CMK (cell line): ENCODE results near the gene PIGO.

Experiments
- DNase-seq: peaks from one replicate; pipeline ENCODE4 v3.0.0-alpha.2; 2010; ENCODE audit warnings: low read depth

The PIGO gene

GRCh38 chr9:35096035-35096849 is at the start of gene PIGO:
TSS of gene PIGO (minus strand) at chr9:35096591. CDS start at chr9:35095565, 1,026 bp downstream.
- DNase-seq: peak; percentile 70

GRCh38 chr9:35142037-35142436 is 45.6 kb upstream of the PIGO start:
- DNase-seq: no peak

- DNase-seq: no peak
These were observed 43.7 kb upstream of the PIGO start for GRCh38 chr9:35140093-35140492.

GRCh38 chr9:35136866-35137265 is 40.5 kb upstream of the PIGO start:
- DNase-seq: no peak

- DNase-seq: no peak
These were observed 39.6 kb upstream of the PIGO start for GRCh38 chr9:35135988-35136387.

- DNase-seq: no peak
These were observed 38.5 kb upstream of the PIGO start for GRCh38 chr9:35134920-35135319.

GRCh38 chr9:35116898-35117551 is 20.6 kb upstream of the PIGO start:
- DNase-seq: peak; percentile 77

- DNase-seq: no peak
These were observed 20.1 kb upstream of the PIGO start for GRCh38 chr9:35116539-35116897.

GRCh38 chr9:35115680-35116538 is 19.5 kb upstream of the PIGO start, which contains the start of gene ATOSB:
TSS of gene ATOSB (minus strand) at chr9:35115862. CDS start at chr9:35108274, 7,588 bp downstream.
- peak; percentile 94 for DNase-seq

- DNase-seq: peak; percentile 79
These were observed 18.6 kb upstream of the PIGO start for GRCh38 chr9:35114840-35115628.

GRCh38 chr9:35114113-35114839 is 17.9 kb upstream of the PIGO start:
- peak; percentile 75 for DNase-seq

- DNase-seq: no peak
These were observed 16.0 kb upstream of the PIGO start for GRCh38 chr9:35112257-35113020.

- peak; percentile 96 for DNase-seq
These were observed 14.9 kb upstream of the PIGO start for GRCh38 chr9:35111001-35111933.

GRCh38 chr9:35110327-35110761 is 14.0 kb upstream of the PIGO start:
- no peak for DNase-seq

GRCh38 chr9:35108946-35109575 is 12.7 kb upstream of the PIGO start:
- DNase-seq: peak; percentile 90

GRCh38 chr9:35108461-35108860 is 12.1 kb upstream of the PIGO start:
- no peak for DNase-seq

- DNase-seq: no peak
These were observed 11.2 kb upstream of the PIGO start for GRCh38 chr9:35107297-35108290.
